WTC11 (cell line): ENCODE data around the gene RAPGEF2. TPM values are rescaled to one million over a fixed set of nuclear protein-coding genes. Genes with fewer than 3 reads are reported as not detected.
A peak's percentile ranks its signal among the peaks of the same experiment; 100 is the strongest.

ENCODE experiments used
- ATAC-seq: fragments of 200-7000 bp; cut with Tn5 transposase; 2 replicates; pipeline ENCODE4 v1.10.0; 2021; ENCODE audit warnings: mild to moderate bottlenecking, moderate library complexity
- CTCF ChIA-PET: fragments of 300-600 bp; sonication (Branson Sonifier 250); formaldehyde crosslinking; loops from one replicate; lab custom pipeline; 2021; ENCODE audit warnings: antibody characterized with exemption; lab: Charles Lee
- POLR2A ChIA-PET: fragments of 350-600 bp; sonication (Branson Sonifier 250); formaldehyde crosslinking; loops from one replicate; lab custom pipeline; 2021; ENCODE audit warnings: antibody characterized with exemption; lab: Charles Lee
- DNase-seq: peaks from one replicate; pipeline ENCODE4 v3.0.0; 2021; ENCODE audit warnings: low spot score
- H3K27ac Mint-ChIP-seq: 2 replicates; pipeline ENCODE4 v1.8.0; 2021; ENCODE audit warnings: mixed read lengths
- H3K27me3 Mint-ChIP-seq: 2 replicates; pipeline ENCODE4 v1.8.0; 2021; ENCODE audit warnings: low read depth, mild to moderate bottlenecking, moderate library complexity, mixed read lengths
- H3K36me3 Mint-ChIP-seq: 2 replicates; pipeline ENCODE4 v1.8.0; 2021; ENCODE audit warnings: mixed read lengths
- H3K4me1 Mint-ChIP-seq: 2 replicates; pipeline ENCODE4 v1.8.0; 2022; ENCODE audit warnings: mixed read lengths
- H3K4me3 Mint-ChIP-seq: 2 replicates; pipeline ENCODE4 v1.8.0; 2021; ENCODE audit warnings: mild to moderate bottlenecking, moderate library complexity, mixed read lengths
- H3K9me3 Mint-ChIP-seq: 2 replicates; pipeline ENCODE4 v1.8.0; 2021; ENCODE audit warnings: mixed read lengths
- ATF2 ChIP-seq: sonication (generic); formaldehyde crosslinking; IDR thresholded peaks from 2 replicates; pipeline ENCODE4 v1.8.1; 2022; ENCODE audit warnings: low read depth, missing genetic modification reagents, borderline replicate concordance
- CREB1 ChIP-seq: sonication (generic); formaldehyde crosslinking; IDR thresholded peaks from 2 replicates; pipeline ENCODE4 v1.8.0; 2023; ENCODE audit warnings: mild to moderate bottlenecking, missing genetic modification reagents
- CREM ChIP-seq: sonication (generic); formaldehyde crosslinking; IDR thresholded peaks from 2 replicates; pipeline ENCODE4 v1.8.1; 2022; ENCODE audit warnings: mild to moderate bottlenecking, missing genetic modification reagents, moderate library complexity
- EMX1 ChIP-seq: fragments of 250-450 bp; sonication (Bioruptor Pico); IDR thresholded peaks from 2 replicates; pipeline ENCODE4 v1.8.0; 2021; ENCODE audit warnings: mild to moderate bottlenecking
- ETV6 ChIP-seq: sonication (generic); formaldehyde crosslinking; IDR thresholded peaks from 2 replicates; pipeline ENCODE4 v1.8.1; 2022; ENCODE audit warnings: mild to moderate bottlenecking, missing genetic modification reagents
- FOXP1 ChIP-seq: sonication (generic); formaldehyde crosslinking; IDR thresholded peaks from 2 replicates; pipeline ENCODE4 v1.8.0; 2022; ENCODE audit warnings: missing genetic modification reagents, mild to moderate bottlenecking, moderate library complexity, borderline replicate concordance
- HMGA2 ChIP-seq: fragments of 250-450 bp; sonication (Bioruptor Pico); IDR thresholded peaks from 2 replicates; pipeline ENCODE4 v1.4.0; 2021; ENCODE audit warnings: mild to moderate bottlenecking, moderate library complexity
- IRF1 ChIP-seq: sonication (generic); formaldehyde crosslinking; IDR thresholded peaks from 2 replicates; pipeline ENCODE4 v1.8.0; 2023; ENCODE audit warnings: missing genetic modification reagents
- NFE2L1 ChIP-seq: sonication (generic); formaldehyde crosslinking; IDR thresholded peaks from 2 replicates; pipeline ENCODE4 v1.8.1; 2023; ENCODE audit warnings: missing genetic modification reagents
- NR3C1 ChIP-seq: sonication (generic); formaldehyde crosslinking; conservative IDR thresholded peaks from 2 replicates; pipeline ENCODE4 v1.8.1; 2023; ENCODE audit warnings: low read depth, mild to moderate bottlenecking, missing genetic modification reagents
- RORB ChIP-seq: fragments of 250-450 bp; sonication (Bioruptor Pico); IDR thresholded peaks from 2 replicates; pipeline ENCODE4 v1.9.0; 2021; ENCODE audit warnings: mild to moderate bottlenecking
- SMAD4 ChIP-seq: sonication (generic); formaldehyde crosslinking; IDR thresholded peaks from 2 replicates; pipeline ENCODE4 v1.8.0; 2022; ENCODE audit warnings: mild to moderate bottlenecking, missing genetic modification reagents
- STAT6 ChIP-seq: sonication (generic); formaldehyde crosslinking; conservative IDR thresholded peaks from 2 replicates; pipeline ENCODE4 v1.8.1; 2023; ENCODE audit warnings: mild to moderate bottlenecking, low read depth, missing genetic modification reagents, moderate library complexity
- ZBTB21 ChIP-seq: sonication (generic); formaldehyde crosslinking; IDR thresholded peaks from 2 replicates; pipeline ENCODE4 v1.8.1; 2023; ENCODE audit warnings: mild to moderate bottlenecking, missing genetic modification reagents, borderline replicate concordance
- ZNF263 ChIP-seq: sonication (generic); formaldehyde crosslinking; IDR thresholded peaks from 2 replicates; pipeline ENCODE4 v1.8.1; 2022; ENCODE audit warnings: low read depth, mild to moderate bottlenecking, moderate library complexity, missing genetic modification reagents
- ZNF317 ChIP-seq: sonication (generic); formaldehyde crosslinking; IDR thresholded peaks from 2 replicates; pipeline ENCODE4 v1.8.1; 2023; ENCODE audit warnings: low read depth, mild to moderate bottlenecking, moderate library complexity, missing genetic modification reagents, borderline replicate concordance
- ZNF423 ChIP-seq: fragments of 250-450 bp; sonication (Bioruptor Pico); IDR thresholded peaks from 2 replicates; pipeline ENCODE4 v2.1.2; 2022; ENCODE audit warnings: mild to moderate bottlenecking, moderate library complexity
- total RNA-seq: library from RNA; stranded (reverse); gene quantifications from 3 replicates; pipeline ENCODE4 v1.2.3, GENCODE V29; 2021
- TF ChIP-seq, protein P1 (sequence below): sonication (generic); formaldehyde crosslinking; IDR thresholded peaks from 2 replicates; pipeline ENCODE4 v1.8.0; 2023; ENCODE audit warnings: missing genetic modification reagents, mild to moderate bottlenecking, borderline replicate concordance
- TF ChIP-seq, protein P2 (sequence below): fragments of 250-450 bp; sonication (Bioruptor Pico); IDR thresholded peaks from 2 replicates; pipeline ENCODE4 v1.9.0; 2021; ENCODE audit warnings: moderate library complexity, mild to moderate bottlenecking, inconsistent platforms, borderline replicate concordance

The RAPGEF2 gene
- total RNA-seq, 1 experiment from 2014 or later: 40.6 TPM

GRCh38 chr4:159219862-159220261 is 117.0 kb downstream of the RAPGEF2 start:
- Mint-ChIP-seq H3K9me3 (no peaks in the 10 kb centered on the region), H3K4me3 (no peak overlapping the region)
- no peak for ATAC-seq
- TF ChIP-seq NR3C1 (CRISPR knock-in tag) (no peak), STAT6 (CRISPR knock-in tag) (no peak), ZNF317 (CRISPR knock-in tag) (no peak), IRF1 (CRISPR knock-in tag) (no peak), ZNF423 (CRISPR knock-in tag) (no peak)
- TF ChIP-seq, all 79 proteins: peak for 0
- no peak for DNase-seq
- Mint-ChIP-seq H3K27me3 (no peaks in the 10 kb centered on the region), H3K27ac (peak overlapping the region; percentile 47; the same call in 1 of the 2 replicates), H3K4me1 (peaks cover 24% of the 10 kb centered on the region), H3K36me3 (no peaks in the 10 kb centered on the region)
- CTCF ChIA-PET: no interaction called here
- POLR2A ChIA-PET: no interaction called here

GRCh38 chr4:159220353-159220752 is 117.5 kb downstream of the RAPGEF2 start:
- Mint-ChIP-seq H3K36me3 (no peaks in the 10 kb centered on the region), H3K4me3 (no peak overlapping the region), H3K27ac (no peak overlapping the region), H3K9me3 (no peaks in the 10 kb centered on the region), H3K4me1 (peaks cover 26% of the 10 kb centered on the region), H3K27me3 (no peaks in the 10 kb centered on the region)
- DNase-seq (no peak), ATAC-seq (no peak)
- CTCF ChIA-PET: interaction anchor here (0.6 kb wide), 1 partner anchor 243 kb away, joined by 4 read pairs; no protein-coding TSS in a partner anchor
- TF ChIP-seq ZNF423 (CRISPR knock-in tag) (no peak), CREM (CRISPR knock-in tag) (no peak), RORB (CRISPR knock-in tag) (no peak), NFE2L1 (CRISPR knock-in tag) (no peak), ZNF263 (CRISPR knock-in tag) (no peak), EMX1 (no peak), ATF2 (CRISPR knock-in tag) (no peak), CREB1 (CRISPR knock-in tag) (no peak), HMGA2 (CRISPR knock-in tag) (no peak), ETV6 (CRISPR knock-in tag) (no peak), SMAD4 (CRISPR knock-in tag) (no peak), ZBTB21 (no peak), FOXP1 (CRISPR knock-in tag) (no peak)
- TF ChIP-seq, protein P1, sequence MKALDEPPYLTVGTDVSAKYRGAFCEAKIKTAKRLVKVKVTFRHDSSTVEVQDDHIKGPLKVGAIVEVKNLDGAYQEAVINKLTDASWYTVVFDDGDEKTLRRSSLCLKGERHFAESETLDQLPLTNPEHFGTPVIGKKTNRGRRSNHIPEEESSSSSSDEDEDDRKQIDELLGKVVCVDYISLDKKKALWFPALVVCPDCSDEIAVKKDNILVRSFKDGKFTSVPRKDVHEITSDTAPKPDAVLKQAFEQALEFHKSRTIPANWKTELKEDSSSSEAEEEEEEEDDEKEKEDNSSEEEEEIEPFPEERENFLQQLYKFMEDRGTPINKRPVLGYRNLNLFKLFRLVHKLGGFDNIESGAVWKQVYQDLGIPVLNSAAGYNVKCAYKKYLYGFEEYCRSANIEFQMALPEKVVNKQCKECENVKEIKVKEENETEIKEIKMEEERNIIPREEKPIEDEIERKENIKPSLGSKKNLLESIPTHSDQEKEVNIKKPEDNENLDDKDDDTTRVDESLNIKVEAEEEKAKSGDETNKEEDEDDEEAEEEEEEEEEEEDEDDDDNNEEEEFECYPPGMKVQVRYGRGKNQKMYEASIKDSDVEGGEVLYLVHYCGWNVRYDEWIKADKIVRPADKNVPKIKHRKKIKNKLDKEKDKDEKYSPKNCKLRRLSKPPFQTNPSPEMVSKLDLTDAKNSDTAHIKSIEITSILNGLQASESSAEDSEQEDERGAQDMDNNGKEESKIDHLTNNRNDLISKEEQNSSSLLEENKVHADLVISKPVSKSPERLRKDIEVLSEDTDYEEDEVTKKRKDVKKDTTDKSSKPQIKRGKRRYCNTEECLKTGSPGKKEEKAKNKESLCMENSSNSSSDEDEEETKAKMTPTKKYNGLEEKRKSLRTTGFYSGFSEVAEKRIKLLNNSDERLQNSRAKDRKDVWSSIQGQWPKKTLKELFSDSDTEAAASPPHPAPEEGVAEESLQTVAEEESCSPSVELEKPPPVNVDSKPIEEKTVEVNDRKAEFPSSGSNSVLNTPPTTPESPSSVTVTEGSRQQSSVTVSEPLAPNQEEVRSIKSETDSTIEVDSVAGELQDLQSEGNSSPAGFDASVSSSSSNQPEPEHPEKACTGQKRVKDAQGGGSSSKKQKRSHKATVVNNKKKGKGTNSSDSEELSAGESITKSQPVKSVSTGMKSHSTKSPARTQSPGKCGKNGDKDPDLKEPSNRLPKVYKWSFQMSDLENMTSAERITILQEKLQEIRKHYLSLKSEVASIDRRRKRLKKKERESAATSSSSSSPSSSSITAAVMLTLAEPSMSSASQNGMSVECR (CRISPR knock-in tag): no peak
- TF ChIP-seq, protein P2, sequence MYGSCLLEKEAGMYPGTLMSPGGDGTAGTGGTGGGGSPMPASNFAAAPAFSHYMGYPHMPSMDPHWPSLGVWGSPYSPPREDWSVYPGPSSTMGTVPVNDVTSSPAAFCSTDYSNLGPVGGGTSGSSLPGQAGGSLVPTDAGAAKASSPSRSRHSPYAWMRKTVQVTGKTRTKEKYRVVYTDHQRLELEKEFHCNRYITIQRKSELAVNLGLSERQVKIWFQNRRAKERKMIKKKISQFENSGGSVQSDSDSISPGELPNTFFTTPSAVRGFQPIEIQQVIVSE (CRISPR knock-in tag): no peak
- POLR2A ChIA-PET: no interaction called here
